GM06990 (cell line): Measurements from ENCODE around the gene NOL4L.

Experiments used
- DNase-seq: peaks from one replicate; pipeline ENCODE4 v3.0.0-alpha.2; 2011; ENCODE audit not compliant: insufficient read length; ENCODE audit errors: extremely low read depth
- H3K27me3 ChIP-seq: replicated peaks from 2 replicates; pipeline ENCODE4 v1.6.0; 2011; ENCODE audit warnings: low read length; ENCODE audit not compliant: control insufficient read depth, insufficient read depth
- H3K36me3 ChIP-seq: 2 replicates; pipeline ENCODE4 v1.5.1; 2011; ENCODE audit warnings: low read length; ENCODE audit not compliant: control insufficient read depth, insufficient read depth
- H3K4me3 ChIP-seq: replicated peaks from 2 replicates; pipeline ENCODE4 v1.5.1; 2011; ENCODE audit warnings: low read depth, mild to moderate bottlenecking, control low read depth, low read length
- TF ChIP-seq, protein P1 (sequence below): IDR thresholded peaks from 2 replicates; pipeline ENCODE4 v1.5.1; 2011; ENCODE audit warnings: low read length, control low read depth, mild to moderate bottlenecking, inconsistent platforms; ENCODE audit not compliant: insufficient read depth, poor library complexity, severe bottlenecking

Gene NOL4L

DNA sequence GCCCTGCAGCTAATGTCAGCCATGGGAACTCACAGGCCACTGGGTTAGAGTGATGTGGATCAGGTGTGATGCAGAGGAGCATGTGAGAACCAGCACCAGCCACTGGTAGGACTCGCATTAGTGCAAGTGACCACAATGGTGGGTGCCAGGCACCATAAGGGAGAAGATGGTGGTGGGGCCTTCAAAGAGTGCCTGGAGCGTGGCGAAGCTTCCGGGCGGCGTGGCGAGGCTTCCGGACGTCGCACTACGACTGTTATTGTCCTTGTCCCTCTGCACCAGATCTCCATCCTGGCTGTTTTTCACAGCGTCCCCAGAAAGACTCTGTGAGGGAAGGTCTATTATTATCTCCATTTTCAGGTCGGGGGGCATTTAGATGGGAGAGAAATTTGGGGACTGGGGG lies 44.7 kb upstream of the NOL4L start:
- Histone ChIP-seq H3K27me3 (no peaks in the 10 kb centered on the region; the same call in 1 of the 2 replicates), H3K4me3 (no peak overlapping the region), H3K36me3 (no peaks in the 10 kb centered on the region)
- no peak for DNase-seq
- TF ChIP-seq, protein P1, sequence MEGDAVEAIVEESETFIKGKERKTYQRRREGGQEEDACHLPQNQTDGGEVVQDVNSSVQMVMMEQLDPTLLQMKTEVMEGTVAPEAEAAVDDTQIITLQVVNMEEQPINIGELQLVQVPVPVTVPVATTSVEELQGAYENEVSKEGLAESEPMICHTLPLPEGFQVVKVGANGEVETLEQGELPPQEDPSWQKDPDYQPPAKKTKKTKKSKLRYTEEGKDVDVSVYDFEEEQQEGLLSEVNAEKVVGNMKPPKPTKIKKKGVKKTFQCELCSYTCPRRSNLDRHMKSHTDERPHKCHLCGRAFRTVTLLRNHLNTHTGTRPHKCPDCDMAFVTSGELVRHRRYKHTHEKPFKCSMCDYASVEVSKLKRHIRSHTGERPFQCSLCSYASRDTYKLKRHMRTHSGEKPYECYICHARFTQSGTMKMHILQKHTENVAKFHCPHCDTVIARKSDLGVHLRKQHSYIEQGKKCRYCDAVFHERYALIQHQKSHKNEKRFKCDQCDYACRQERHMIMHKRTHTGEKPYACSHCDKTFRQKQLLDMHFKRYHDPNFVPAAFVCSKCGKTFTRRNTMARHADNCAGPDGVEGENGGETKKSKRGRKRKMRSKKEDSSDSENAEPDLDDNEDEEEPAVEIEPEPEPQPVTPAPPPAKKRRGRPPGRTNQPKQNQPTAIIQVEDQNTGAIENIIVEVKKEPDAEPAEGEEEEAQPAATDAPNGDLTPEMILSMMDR: no peak

DNA sequence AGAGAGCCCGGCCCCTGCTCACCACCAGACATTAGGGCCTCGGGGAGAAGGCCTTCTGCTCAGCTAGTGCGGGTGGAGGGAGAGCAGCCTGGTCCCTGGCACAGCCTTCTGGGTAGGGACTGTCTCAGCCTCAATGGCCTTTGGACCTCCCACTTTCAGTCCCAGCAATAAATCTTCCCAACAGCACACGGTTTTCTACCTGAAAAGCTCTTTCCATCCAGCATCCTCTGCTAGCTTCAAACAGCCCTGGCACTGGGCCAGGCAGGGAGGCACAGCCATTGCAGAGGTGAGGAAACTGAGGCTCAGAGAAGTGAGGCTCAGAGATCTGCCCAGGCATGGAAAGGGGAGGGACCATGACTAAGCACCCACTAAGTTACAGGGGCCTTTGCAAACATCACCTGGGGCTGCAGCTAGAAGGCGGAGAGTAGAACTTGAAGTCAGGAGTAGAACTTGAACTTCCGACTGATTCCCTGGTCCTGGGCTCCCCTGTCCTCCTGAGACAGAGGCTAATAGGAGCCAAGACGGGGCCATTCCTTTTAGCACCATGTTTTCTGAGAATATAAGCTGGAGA lies 43.9 kb upstream of the NOL4L start:
- H3K27me3 ChIP-seq: no peaks in the 10 kb centered on the region; the same call in 1 of the 2 replicates
- H3K4me3 ChIP-seq: no peak overlapping the region
- TF ChIP-seq, protein P1: no peak
- DNase-seq: no peak
- no peaks in the 10 kb centered on the region for H3K36me3 ChIP-seq

DNA sequence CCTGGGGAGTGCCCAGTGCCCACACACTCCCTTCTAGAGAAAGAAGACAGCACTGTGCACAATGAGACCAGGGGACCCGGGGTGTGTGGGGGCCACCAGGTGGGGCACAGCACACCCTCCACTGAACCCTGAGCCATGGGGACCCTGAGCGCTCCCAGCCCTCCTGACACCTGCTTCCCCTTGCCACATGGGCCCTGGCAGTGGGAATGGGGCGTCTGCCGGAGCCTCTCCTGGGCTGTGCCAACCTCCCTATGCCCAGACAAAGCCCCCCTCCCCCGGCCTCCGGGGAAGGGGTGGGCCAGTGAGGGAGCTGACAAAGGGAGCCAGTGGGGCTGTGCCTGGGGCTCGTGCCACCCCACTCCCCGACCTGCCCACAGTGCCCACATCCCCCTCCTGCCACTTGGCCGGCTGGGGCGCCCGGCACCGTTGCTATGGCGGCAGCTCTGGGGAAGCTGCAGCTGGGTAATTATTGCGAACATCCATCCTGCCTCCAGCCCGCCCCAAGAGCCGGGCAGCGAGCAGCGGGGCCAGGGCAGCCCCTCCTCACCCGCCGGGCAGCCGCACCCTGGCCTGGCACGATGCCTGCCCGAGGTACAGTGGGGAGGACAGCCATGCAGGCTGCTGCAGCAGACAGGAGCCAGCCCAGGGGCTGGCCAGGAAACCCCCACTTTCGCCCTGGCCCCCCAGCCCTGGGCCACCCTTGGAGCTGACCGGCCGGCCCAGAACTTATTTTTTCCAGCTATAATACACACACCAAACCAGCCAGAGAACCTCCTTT lies 41.9 kb upstream of the NOL4L start:
- no peaks in the 10 kb centered on the region for H3K36me3 ChIP-seq
- TF ChIP-seq, protein P1: no peak
- DNase-seq: peak; percentile 37
- no peak overlapping the region for H3K4me3 ChIP-seq
- H3K27me3 ChIP-seq: no peaks in the 10 kb centered on the region; the same call in 1 of the 2 replicates

DNA sequence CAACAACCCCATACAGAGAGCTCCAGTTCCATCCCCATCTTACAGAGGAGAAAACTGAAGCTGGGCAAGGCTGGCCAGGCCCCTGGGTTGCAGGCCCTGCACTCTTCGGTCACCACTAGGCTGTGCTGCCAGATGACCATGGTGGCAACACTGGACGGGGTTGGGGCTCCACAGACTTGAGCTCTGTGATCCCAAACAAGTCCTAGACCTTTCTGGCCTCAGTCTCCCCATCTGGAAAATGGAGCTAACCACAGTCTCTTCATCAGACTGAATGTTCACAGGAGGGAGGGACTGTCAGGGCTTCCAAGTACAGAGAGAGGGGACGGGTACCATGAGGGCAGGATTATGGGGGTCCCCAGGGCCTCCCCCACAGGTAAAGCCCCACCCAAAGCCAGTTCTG lies 41.3 kb upstream of the NOL4L start:
- DNase-seq: no peak
- Histone ChIP-seq H3K4me3 (no peak overlapping the region), H3K36me3 (no peaks in the 10 kb centered on the region), H3K27me3 (no peaks in the 10 kb centered on the region; the same call in 1 of the 2 replicates)
- TF ChIP-seq, protein P1: no peak

DNA sequence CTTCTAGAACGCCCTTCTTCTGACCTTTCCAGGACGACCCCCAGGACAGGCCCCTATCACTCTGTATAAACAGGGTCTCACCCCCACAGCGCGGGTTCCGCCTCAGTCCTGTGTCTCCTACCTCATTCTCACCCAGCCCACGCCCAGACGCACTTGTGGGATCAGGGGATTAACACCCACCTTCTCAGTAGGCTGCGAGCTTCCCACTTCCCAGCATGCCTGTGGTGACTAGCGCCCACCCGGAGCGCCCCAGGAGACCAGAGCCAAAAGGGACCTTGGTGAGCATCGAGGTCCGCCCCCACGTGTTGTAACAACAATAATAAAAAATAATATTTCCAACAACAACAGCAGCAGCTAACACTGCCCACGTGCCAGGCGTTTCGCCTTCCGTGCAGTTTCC lies 40.9 kb upstream of the NOL4L start:
- TF ChIP-seq, protein P1: no peak
- Histone ChIP-seq H3K36me3 (no peaks in the 10 kb centered on the region), H3K4me3 (no peak overlapping the region), H3K27me3 (no peaks in the 10 kb centered on the region; the same call in 1 of the 2 replicates)
- no peak for DNase-seq
